IPS DF 4.7 (cell line): Measurements from ENCODE around the gene EPHA8.

Experiments
- DNase-seq: peaks from one replicate; pipeline ENCODE4 v3.0.0-alpha.2; 2013; ENCODE audit warnings: low spot score; ENCODE audit errors: extremely low read depth

EPHA8 gene

GRCh38 chr1:22613951-22614350 is 50.7 kb downstream of the EPHA8 start:
- no peak for DNase-seq

- DNase-seq: no peak
These were observed 52.6 kb downstream of the EPHA8 start for GRCh38 chr1:22615886-22616285.

- no peak for DNase-seq
These were observed 53.3 kb downstream of the EPHA8 start for GRCh38 chr1:22616571-22616970.

- no peak for DNase-seq
These were observed 54.8 kb downstream of the EPHA8 start for GRCh38 chr1:22618056-22618455.

GRCh38 chr1:22619252-22619651 is 56.0 kb downstream of the EPHA8 start:
- DNase-seq: no peak

GRCh38 chr1:22619798-22620197 is 56.5 kb downstream of the EPHA8 start:
- DNase-seq: no peak

- DNase-seq: no peak
These were observed 58.5 kb downstream of the EPHA8 start for GRCh38 chr1:22621761-22622160.

- no peak for DNase-seq
These were observed 62.1 kb downstream of the EPHA8 start for GRCh38 chr1:22625262-22625925.

GRCh38 chr1:22626237-22627157 is 63.2 kb downstream of the EPHA8 start:
- DNase-seq: no peak

GRCh38 chr1:22627331-22627730 is 64.0 kb downstream of the EPHA8 start:
- no peak for DNase-seq

- no peak for DNase-seq
These were observed 65.6 kb downstream of the EPHA8 start for GRCh38 chr1:22628698-22629444.

- no peak for DNase-seq
These were observed 66.6 kb downstream of the EPHA8 start for GRCh38 chr1:22629886-22630285.

GRCh38 chr1:22633697-22634463 is 70.6 kb downstream of the EPHA8 start:
- no peak for DNase-seq

GRCh38 chr1:22635436-22635835 is 72.1 kb downstream of the EPHA8 start:
- DNase-seq: no peak

GRCh38 chr1:22636353-22636752 is 73.1 kb downstream of the EPHA8 start, which contains the start of gene C1QA:
TSS of gene C1QA (plus strand) at chr1:22636628. CDS start at chr1:22637617, 989 bp downstream.
- no peak for DNase-seq

- DNase-seq: no peak
These were observed 73.6 kb downstream of the EPHA8 start for GRCh38 chr1:22636927-22637326.

- no peak for DNase-seq
These were observed 74.7 kb downstream of the EPHA8 start for GRCh38 chr1:22637907-22638445.

- DNase-seq: no peak
These were observed 75.4 kb downstream of the EPHA8 start for GRCh38 chr1:22638476-22639234.

GRCh38 chr1:22639286-22639685 is 76.0 kb downstream of the EPHA8 start:
- DNase-seq: no peak

GRCh38 chr1:22641247-22641646 is 78.0 kb downstream of the EPHA8 start:
- DNase-seq: no peak
